ENCODE data around the gene MLYCD. TPM values are rescaled to one million over a fixed set of nuclear protein-coding genes. Genes with fewer than 3 reads are reported as not detected.

Gene MLYCD
- total RNA-seq, 1 donor from 2014 or later: 48.2 TPM

- DNase-seq (ENCODE audit: missing footprints): no peak
- intact Hi-C loops (cut with DNase I): no loop called here
- ATAC-seq: no peak
These were observed 7.2 kb upstream of the MLYCD start for GRCh38 chr16:83891742-83892141.

- ATAC-seq: no peak
- DNase-seq (ENCODE audit: missing footprints): no peak
- intact Hi-C loops (cut with DNase I): no loop called here
These were observed 3.7 kb upstream of the MLYCD start for GRCh38 chr16:83895243-83895642.

GRCh38 chr16:83895942-83896341, 3.0 kb upstream of the MLYCD start:
- ATAC-seq (no peak), DNase-seq (ENCODE audit: missing footprints) (no peak)
- intact Hi-C loops (cut with DNase I): no loop called here

- ATAC-seq (peak; percentile 30), DNase-seq (ENCODE audit: missing footprints) (peak; percentile 83)
- intact Hi-C loops (cut with DNase I): loop anchor here (1.0 to 2.0 kb wide), 2 partner anchors 13 to 55 kb away; no protein-coding TSS in a partner anchor
These were observed 470 bp downstream of the MLYCD start for GRCh38 chr16:83899272-83899897.

- ATAC-seq (no peak), DNase-seq (ENCODE audit: missing footprints) (no peak)
- intact Hi-C loops (cut with DNase I): loop anchor here (1.0 to 5.0 kb wide), 3 partner anchors 13 to 157 kb away; no protein-coding TSS in a partner anchor
These were observed 1.1 kb downstream of the MLYCD start for GRCh38 chr16:83899978-83900377.

- no peak for ATAC-seq
- DNase-seq (ENCODE audit: missing footprints): no peak
- intact Hi-C loops (cut with DNase I): loop anchor here (5.0 kb wide), 1 partner anchor 157 kb away; no protein-coding TSS in a partner anchor
These were observed 1.7 kb downstream of the MLYCD start for GRCh38 chr16:83900571-83900970.

- DNase-seq (ENCODE audit: missing footprints) (no peak), ATAC-seq (no peak)
- intact Hi-C loops (cut with DNase I): loop anchor here (5.0 kb wide), 1 partner anchor 156 kb away; no protein-coding TSS in a partner anchor
These were observed 2.2 kb downstream of the MLYCD start for GRCh38 chr16:83901101-83901500.

GRCh38 chr16:83903751-83904150, 4.8 kb downstream of the MLYCD start:
- DNase-seq (ENCODE audit: missing footprints) (peak; percentile 80), ATAC-seq (peak; percentile 76)
- intact Hi-C loops (cut with DNase I): loop anchor here (5.0 kb wide), 1 partner anchor 154 kb away; no protein-coding TSS in a partner anchor

GRCh38 chr16:83906683-83907082, 7.8 kb downstream of the MLYCD start:
- DNase-seq (ENCODE audit: missing footprints) (no peak), ATAC-seq (no peak)
- intact Hi-C loops (cut with DNase I): no loop called here

GRCh38 chr16:83907111-83907510, 8.2 kb downstream of the MLYCD start:
- no peak for DNase-seq (ENCODE audit: missing footprints)
- intact Hi-C loops (cut with DNase I): no loop called here
- ATAC-seq: no peak

GRCh38 chr16:83907631-83908250, 8.8 kb downstream of the MLYCD start:
- no peak for DNase-seq (ENCODE audit: missing footprints)
- no peak for ATAC-seq
- intact Hi-C loops (cut with DNase I): no loop called here

- DNase-seq (ENCODE audit: missing footprints) (no peak), ATAC-seq (no peak)
- intact Hi-C loops (cut with DNase I): no loop called here
These were observed 9.9 kb downstream of the MLYCD start for GRCh38 chr16:83908798-83909197.

GRCh38 chr16:83911290-83911689, 12.4 kb downstream of the MLYCD start:
- intact Hi-C loops (cut with DNase I): loop anchor here (5.0 kb wide), 1 partner anchor 84 kb away; no protein-coding TSS in a partner anchor
- DNase-seq (ENCODE audit: missing footprints): no peak
- no peak for ATAC-seq

GRCh38 chr16:83912519-83913244, 13.8 kb downstream of the MLYCD start:
- DNase-seq (ENCODE audit: missing footprints): peak; percentile 74
- intact Hi-C loops (cut with DNase I): loop anchor here (2.0 to 5.0 kb wide), 2 partner anchors 14 to 85 kb away; partner anchors contain the start of gene MLYCD
- ATAC-seq: peak; percentile 82

- ATAC-seq (peak; percentile 91), DNase-seq (ENCODE audit: missing footprints) (peak; percentile 86)
- intact Hi-C loops (cut with DNase I): loop anchor here (2.0 to 5.0 kb wide), 2 partner anchors 14 to 86 kb away; partner anchors contain the start of gene MLYCD
These were observed 14.3 kb downstream of the MLYCD start for GRCh38 chr16:83913245-83913633.

GRCh38 chr16:83914091-83914710, 15.3 kb downstream of the MLYCD start:
- intact Hi-C loops (cut with DNase I): loop anchor here (5.0 kb wide), 1 partner anchor 87 kb away; no protein-coding TSS in a partner anchor
- DNase-seq (ENCODE audit: missing footprints): no peak
- no peak for ATAC-seq

GRCh38 chr16:83915081-83915480, 16.2 kb downstream of the MLYCD start:
- intact Hi-C loops (cut with DNase I): no loop called here
- ATAC-seq (no peak), DNase-seq (ENCODE audit: missing footprints) (no peak)

GRCh38 chr16:83915491-83915890, 16.6 kb downstream of the MLYCD start:
- ATAC-seq (no peak), DNase-seq (ENCODE audit: missing footprints) (no peak)
- intact Hi-C loops (cut with DNase I): no loop called here

Measured in Right ventricle myocardium inferior (tissue), 1 donor.